Stomach (tissue), 9 donors: ENCODE results near the gene ENOPH1. TPM values are rescaled to one million over a fixed set of nuclear protein-coding genes. Genes with fewer than 3 reads are reported as not detected.

Experiments used
- DNase-seq, 2 donors: peaks; one replicate each; pipeline versions ENCODE4 v3.0.0 to v3.0.0-alpha.2; 2013 to 2019
- H3K27ac ChIP-seq, 5 donors: fragments of 200-600 bp in 4 of 5; sonication (generic) in 4 of 5; one replicate each; pipeline ENCODE4 v1.5.1; 2013 to 2019; ENCODE audit warnings: mild to moderate bottlenecking in 1 of 5, moderate library complexity in 1 of 5
- H3K27me3 ChIP-seq, 3 donors: fragments of 200-600 bp; sonication (generic); one replicate each; pipeline ENCODE4 v1.5.1; 2017 to 2019; ENCODE audit warnings: mixed run types in 1 of 3
- H3K36me3 ChIP-seq, 4 donors: fragments of 200-600 bp; sonication (generic); 1 replicate in 3 of 4; 2 replicates in 1 of 4; pipeline ENCODE4 v1.5.1; 2016 to 2019
- H3K4me1 ChIP-seq, 4 donors: fragments of 200-600 bp; sonication (generic); one replicate each; pipeline ENCODE4 v1.5.1; 2016 to 2019
- H3K4me3 ChIP-seq, 4 donors: fragments of 200-600 bp; sonication (generic) in 3 of 4; one replicate each; pipeline ENCODE4 v1.5.1; 2016 to 2019; ENCODE audit warnings: mild to moderate bottlenecking in 1 of 4
- H3K9me3 ChIP-seq, 4 donors: fragments of 200-600 bp; sonication (generic); one replicate each; pipeline ENCODE4 v1.5.1; 2016 to 2019
- EP300 ChIP-seq: sonication (generic); formaldehyde crosslinking; IDR thresholded peaks from one replicate; pipeline ENCODE4 v1.6.1; 2017; ENCODE audit warnings: antibody characterized with exemption
- POLR2A ChIP-seq, 4 donors: fragments of 450-650 bp; IDR thresholded peaks; one replicate each; pipeline ENCODE4 v1.6.1; 2016; ENCODE audit warnings: antibody characterized with exemption in 4 of 4, control low read depth in 2 of 4, mild to moderate bottlenecking in 1 of 4, moderate library complexity in 1 of 4
- POLR2AphosphoS5 ChIP-seq, 3 donors: sonication (generic); formaldehyde crosslinking; IDR thresholded peaks; one replicate each; pipeline ENCODE4 v1.6.1; 2016; ENCODE audit warnings: antibody characterized with exemption in 3 of 3
- WGBS, 5 donors: extraction: QIAGEN DNeasy Blood & Tissue Kit in 3 of 5; methylation state at CpG; one replicate each; pipeline versions ENCODE4 v1.1.5 to v1.1.7; 2013 to 2018; 5-methylcytosine and 5-hydroxymethylcytosine counted together
- intact Hi-C: fragments of 100-400 bp; cut with DNase I; formaldehyde crosslinking; loops from one replicate; pipeline ENCODE4 v1.15.1; 2023; ENCODE audit warnings: low total_unique reads
- polyA plus RNA-seq, 3 donors: library from polyadenylated mRNA; stranded (reverse); fragments of 200-250 nt; gene quantifications; one replicate each; pipeline ENCODE4 v1.2.3, GENCODE V29; 2013
- total RNA-seq, 5 donors: library from RNA; depleted of rRNA; stranded (reverse); fragments of >200 nt; gene quantifications; one replicate each; pipeline versions ENCODE4 v1.1.0 to v1.2.3, GENCODE V29; 2014 to 2016
- TF ChIP-seq, protein P1 (sequence below), 7 experiments: fragments of 450-650 bp in 4 of 7; fragments of 200-600 bp in 3 of 7; sonication (generic) in 3 of 7; IDR thresholded peaks; one replicate each; pipeline ENCODE4 v1.5.1; 2016 to 2019; ENCODE audit warnings: antibody characterized with exemption in 7 of 7, control low read depth in 2 of 7, mild to moderate bottlenecking in 1 of 7
- donor health status: healthy with polysubstance abuse.
- donor health status: Bipolar disorder and iron deficiency.
- donor health status: healthy.

ENOPH1 gene
- total and polyA plus RNA-seq, 8 donors, result 0.58 to 35.1 (median 30.1) TPM

DNA sequence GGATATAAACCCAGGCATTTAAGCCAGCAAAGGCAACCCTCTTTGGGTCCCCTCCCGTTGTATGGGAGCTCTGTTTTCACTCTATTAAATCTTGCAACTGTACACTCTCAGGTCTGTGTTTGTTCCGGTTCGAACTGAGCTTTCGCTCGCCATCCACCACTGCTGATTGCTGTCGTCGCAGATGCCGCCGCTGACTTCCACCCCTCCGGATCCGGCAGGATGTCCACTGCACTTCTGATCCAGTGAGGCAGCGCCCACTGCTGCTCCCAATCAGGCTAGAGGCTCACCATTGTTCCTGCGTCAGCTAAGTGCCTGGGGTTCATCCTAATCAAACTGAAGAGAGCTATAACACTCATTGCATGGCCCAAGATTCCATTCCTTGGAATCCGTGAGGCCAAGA, 49.2 kb downstream of the ENOPH1 start:
- intact Hi-C loops, result no loop called here
- Histone ChIP-seq H3K4me1 (no peaks in the 10 kb centered on the region), H3K4me3 (no peak overlapping the region), H3K9me3 (no peaks in the 10 kb centered on the region), H3K27ac (no peak overlapping the region), H3K36me3 (no peaks in the 10 kb centered on the region), H3K27me3 (no peaks in the 10 kb centered on the region)
- TF ChIP-seq POLR2A (IDR thresholded peaks at IDR 0.05) (no peak), POLR2AphosphoS5 (IDR thresholded peaks at IDR 0.05) (no peak), EP300 (no peak)
- TF ChIP-seq, protein P1, sequence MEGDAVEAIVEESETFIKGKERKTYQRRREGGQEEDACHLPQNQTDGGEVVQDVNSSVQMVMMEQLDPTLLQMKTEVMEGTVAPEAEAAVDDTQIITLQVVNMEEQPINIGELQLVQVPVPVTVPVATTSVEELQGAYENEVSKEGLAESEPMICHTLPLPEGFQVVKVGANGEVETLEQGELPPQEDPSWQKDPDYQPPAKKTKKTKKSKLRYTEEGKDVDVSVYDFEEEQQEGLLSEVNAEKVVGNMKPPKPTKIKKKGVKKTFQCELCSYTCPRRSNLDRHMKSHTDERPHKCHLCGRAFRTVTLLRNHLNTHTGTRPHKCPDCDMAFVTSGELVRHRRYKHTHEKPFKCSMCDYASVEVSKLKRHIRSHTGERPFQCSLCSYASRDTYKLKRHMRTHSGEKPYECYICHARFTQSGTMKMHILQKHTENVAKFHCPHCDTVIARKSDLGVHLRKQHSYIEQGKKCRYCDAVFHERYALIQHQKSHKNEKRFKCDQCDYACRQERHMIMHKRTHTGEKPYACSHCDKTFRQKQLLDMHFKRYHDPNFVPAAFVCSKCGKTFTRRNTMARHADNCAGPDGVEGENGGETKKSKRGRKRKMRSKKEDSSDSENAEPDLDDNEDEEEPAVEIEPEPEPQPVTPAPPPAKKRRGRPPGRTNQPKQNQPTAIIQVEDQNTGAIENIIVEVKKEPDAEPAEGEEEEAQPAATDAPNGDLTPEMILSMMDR (IDR thresholded peaks at IDR 0.05), result no peak
- DNase-seq, result no peak
- WGBS, 5 donors, result 94 to 98% (median 96%) methylated on average over 14 of the region's 14 CpGs

DNA sequence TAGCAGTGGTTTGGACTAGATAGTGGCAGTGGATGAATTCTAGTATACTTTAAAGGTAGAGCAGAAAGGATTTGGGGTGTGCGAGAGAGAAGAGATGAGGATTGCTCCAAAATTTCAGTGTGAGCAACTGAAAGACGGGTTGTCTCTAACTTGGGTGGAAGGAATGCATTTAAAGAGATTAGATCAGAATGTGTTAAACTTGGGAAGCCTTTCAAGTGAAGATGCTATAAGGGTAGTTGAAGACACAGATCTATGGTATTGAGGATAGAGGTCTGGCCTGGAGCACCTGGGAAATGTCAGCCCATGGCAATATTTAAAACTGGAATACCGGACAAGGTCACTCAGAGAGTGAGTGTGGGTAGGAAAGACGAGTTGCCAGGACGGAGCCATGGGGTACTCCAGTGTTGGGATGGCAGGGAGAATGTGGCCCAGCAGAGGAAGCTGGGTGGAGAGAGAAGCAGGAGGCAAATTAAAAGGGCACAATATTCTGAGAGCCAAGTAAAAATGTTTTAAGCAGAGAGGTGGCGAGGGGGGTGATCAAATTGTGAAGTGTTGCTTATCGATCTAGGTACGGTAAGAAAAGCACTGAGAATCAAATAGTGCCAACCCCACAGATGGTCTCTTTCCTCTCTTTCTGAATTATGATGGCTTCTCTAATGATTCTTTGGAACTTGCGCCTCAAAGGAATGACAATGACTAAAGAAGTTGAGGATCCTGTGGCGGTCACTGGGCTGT, 50.5 kb downstream of the ENOPH1 start:
- H3K27ac ChIP-seq, result no peak overlapping the region
- WGBS, 5 donors, result 93 to 96% (median 95%) methylated on average over 10 of the region's 10 CpGs
- no peak for DNase-seq

DNA sequence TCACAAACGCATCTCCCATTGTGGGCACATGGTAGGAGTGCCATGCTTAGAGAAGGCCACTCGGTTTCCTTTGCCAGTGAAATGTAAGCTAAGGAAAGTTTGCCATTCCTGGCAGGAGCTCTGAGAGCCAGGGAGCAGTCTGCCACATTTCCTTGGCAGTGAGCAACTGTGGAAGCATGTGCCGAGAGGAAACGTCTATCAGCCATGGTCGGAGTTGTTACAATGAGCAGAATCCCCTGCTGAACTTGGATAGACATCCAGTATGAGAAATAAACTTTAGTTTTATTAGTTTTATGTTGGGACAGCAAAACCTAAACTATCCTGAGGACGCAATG, 51.1 kb downstream of the ENOPH1 start:
- Histone ChIP-seq H3K27me3 (no peaks in the 10 kb centered on the region), H3K27ac (no peak overlapping the region), H3K4me1 (no peaks in the 10 kb centered on the region), H3K9me3 (no peaks in the 10 kb centered on the region), H3K36me3 (no peaks in the 10 kb centered on the region), H3K4me3 (no peak overlapping the region)
- TF ChIP-seq, protein P1 (IDR thresholded peaks at IDR 0.05), result no peak
- TF ChIP-seq POLR2A (IDR thresholded peaks at IDR 0.05) (no peak), EP300 (no peak)
- no peak for DNase-seq
- WGBS, 5 donors, result 65 to 80% (median 75%) methylated on average over 6 of the region's 6 CpGs
- intact Hi-C loops, result no loop called here

More for the DNA sequence above, 50.5 kb downstream of the ENOPH1 start:
- H3K9me3 ChIP-seq, result no peaks in the 10 kb centered on the region
- H3K4me3 ChIP-seq, result no peak overlapping the region
- no peaks in the 10 kb centered on the region for H3K36me3 ChIP-seq
- intact Hi-C loops, result no loop called here
- no peaks in the 10 kb centered on the region for H3K27me3 ChIP-seq
- H3K4me1 ChIP-seq, result no peaks in the 10 kb centered on the region
- TF ChIP-seq POLR2AphosphoS5 (IDR thresholded peaks at IDR 0.05), result no peak
- TF ChIP-seq, protein P1 (IDR thresholded peaks at IDR 0.05), result no peak
- no peak for TF ChIP-seq POLR2A (IDR thresholded peaks at IDR 0.05)
- TF ChIP-seq EP300, result no peak

DNA sequence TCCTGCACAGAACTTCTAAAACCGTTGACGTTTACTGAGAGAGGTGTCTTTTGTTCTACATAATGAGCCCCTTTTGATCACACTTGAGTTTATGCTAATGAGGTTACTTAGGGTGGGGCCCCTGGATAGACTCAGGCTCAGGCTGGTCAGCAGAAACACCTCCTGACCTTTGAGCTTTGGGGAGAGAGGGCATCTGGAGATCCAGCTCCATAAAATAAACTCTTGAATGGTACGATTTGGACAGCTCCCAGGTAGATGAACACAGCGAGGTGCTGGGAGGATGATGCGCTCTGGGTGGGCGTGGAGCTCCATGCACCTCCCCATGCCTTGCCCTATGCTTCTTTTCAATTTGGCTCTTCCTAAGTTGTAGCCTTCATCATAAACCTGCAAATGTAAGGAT, 52.0 kb downstream of the ENOPH1 start:
- TF ChIP-seq, protein P1 (IDR thresholded peaks at IDR 0.05), result no peak
- no peak overlapping the region for H3K4me3 ChIP-seq
- H3K4me1 ChIP-seq, result no peaks in the 10 kb centered on the region
- intact Hi-C loops, result no loop called here
- no peaks in the 10 kb centered on the region for H3K27me3 ChIP-seq
- no peaks in the 10 kb centered on the region for H3K36me3 ChIP-seq
- DNase-seq, result no peak
- WGBS, 5 donors, result 67 to 83% (median 82%) methylated on average over 6 of the region's 6 CpGs
- no peaks in the 10 kb centered on the region for H3K9me3 ChIP-seq
- no peak overlapping the region for H3K27ac ChIP-seq
